ENCODE data around the gene C9orf43. TPM values are rescaled to one million over a fixed set of nuclear protein-coding genes. Genes with fewer than 3 reads are reported as not detected.

Gene C9orf43
- total and polyA plus RNA-seq, 5 donors = 0.20 to 0.47 (median 0.21) TPM

Other genes with a start within 250 kb of the C9orf43 start
- gene FKBP15, start 189.5 kb upstream of the C9orf43 start, total RNA-seq = 10 to 100 TPM; 19.5 to 21.2 (median 20.1) TPM
- 11.0 TPM for gene FKBP15, start 189.5 kb upstream of the C9orf43 start, polyA plus RNA-seq
- gene SLC31A1, start 189.2 kb upstream of the C9orf43 start, total RNA-seq = 10 to 100 TPM; 11.4 to 20.7 (median 13.7) TPM
- gene SLC31A1, start 189.2 kb upstream of the C9orf43 start, polyA plus RNA-seq = 6.0 TPM
- gene CDC26, start 135.2 kb upstream of the C9orf43 start, total RNA-seq = 10 to 100 TPM; 29.0 to 39.1 (median 37.0) TPM
- gene CDC26, start 135.2 kb upstream of the C9orf43 start, polyA plus RNA-seq = 50.0 TPM
- gene PRPF4, start 135.1 kb upstream of the C9orf43 start, total RNA-seq = 10 to 100 TPM; 10.0 to 12.8 (median 10.7) TPM
- 7.0 TPM for gene PRPF4, start 135.1 kb upstream of the C9orf43 start, polyA plus RNA-seq
- not detected for gene RNF183, start 107.4 kb upstream of the C9orf43 start, total RNA-seq
- gene RNF183, start 107.4 kb upstream of the C9orf43 start, polyA plus RNA-seq = not detected
- 10 to 100 TPM in 1 of 4 donors, 1 to 10 TPM in 3; 7.4 to 10.1 (median 8.5) TPM for gene WDR31, start 70.5 kb upstream of the C9orf43 start, total RNA-seq
- 5.4 TPM for gene WDR31, start 70.5 kb upstream of the C9orf43 start, polyA plus RNA-seq
- gene BSPRY, start 61.2 kb upstream of the C9orf43 start, total RNA-seq = 1 to 10 TPM in 3 of 4 donors, under 1 TPM in 1; 0.21 to 2.3 (median 1.6) TPM
- gene BSPRY, start 61.2 kb upstream of the C9orf43 start, polyA plus RNA-seq = 1.4 TPM
- 10 to 100 TPM; 11.0 to 20.0 (median 15.9) TPM for gene HDHD3, start 33.8 kb upstream of the C9orf43 start, total RNA-seq
- gene HDHD3, start 33.8 kb upstream of the C9orf43 start, polyA plus RNA-seq = 19.6 TPM
- 10 to 100 TPM; 29.9 to 43.6 (median 42.1) TPM for gene ALAD, start 9.5 kb upstream of the C9orf43 start, total RNA-seq
- gene ALAD, start 9.5 kb upstream of the C9orf43 start, polyA plus RNA-seq = 39.5 TPM
- 10 to 100 TPM; 19.7 to 22.4 (median 20.5) TPM for gene POLE3, start 72 bp upstream of the C9orf43 start, total RNA-seq
- 18.0 TPM for gene POLE3, start 72 bp upstream of the C9orf43 start, polyA plus RNA-seq
- 100 to 1,000 TPM; 139 to 184 (median 166) TPM for gene RGS3, start 53.0 kb downstream of the C9orf43 start, total RNA-seq
- gene RGS3, start 53.0 kb downstream of the C9orf43 start, polyA plus RNA-seq = 107 TPM